Peyer's patch (tissue), 4 donors: Measurements from ENCODE around the gene NCDN.

Source experiments
- POLR2A ChIP-seq, 2 donors: fragments of 450-650 bp; IDR thresholded peaks; one replicate each; pipeline ENCODE4 v1.5.1; 2017; ENCODE audit warnings: antibody characterized with exemption in 2 of 2, mild to moderate bottlenecking in 2 of 2, moderate library complexity in 2 of 2
- TF ChIP-seq, protein P1 (sequence below), 6 experiments: fragments of 450-650 bp in 4 of 6; fragments of 200-600 bp in 2 of 6; sonication (generic) in 1 of 6; IDR thresholded peaks; one replicate each; pipeline ENCODE4 v1.5.1; 2017 to 2019; ENCODE audit warnings: antibody characterized with exemption in 6 of 6, mild to moderate bottlenecking in 3 of 6, moderate library complexity in 1 of 6

GRCh38 chr1:35577071-35577998 lies 19.7 kb downstream of the NCDN start:
- no peak for TF ChIP-seq POLR2A (IDR thresholded peaks at IDR 0.05)
- TF ChIP-seq, protein P1, sequence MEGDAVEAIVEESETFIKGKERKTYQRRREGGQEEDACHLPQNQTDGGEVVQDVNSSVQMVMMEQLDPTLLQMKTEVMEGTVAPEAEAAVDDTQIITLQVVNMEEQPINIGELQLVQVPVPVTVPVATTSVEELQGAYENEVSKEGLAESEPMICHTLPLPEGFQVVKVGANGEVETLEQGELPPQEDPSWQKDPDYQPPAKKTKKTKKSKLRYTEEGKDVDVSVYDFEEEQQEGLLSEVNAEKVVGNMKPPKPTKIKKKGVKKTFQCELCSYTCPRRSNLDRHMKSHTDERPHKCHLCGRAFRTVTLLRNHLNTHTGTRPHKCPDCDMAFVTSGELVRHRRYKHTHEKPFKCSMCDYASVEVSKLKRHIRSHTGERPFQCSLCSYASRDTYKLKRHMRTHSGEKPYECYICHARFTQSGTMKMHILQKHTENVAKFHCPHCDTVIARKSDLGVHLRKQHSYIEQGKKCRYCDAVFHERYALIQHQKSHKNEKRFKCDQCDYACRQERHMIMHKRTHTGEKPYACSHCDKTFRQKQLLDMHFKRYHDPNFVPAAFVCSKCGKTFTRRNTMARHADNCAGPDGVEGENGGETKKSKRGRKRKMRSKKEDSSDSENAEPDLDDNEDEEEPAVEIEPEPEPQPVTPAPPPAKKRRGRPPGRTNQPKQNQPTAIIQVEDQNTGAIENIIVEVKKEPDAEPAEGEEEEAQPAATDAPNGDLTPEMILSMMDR (IDR thresholded peaks at IDR 0.05) = no peak
